Fibroblast of the aortic adventitia (primary cell): ENCODE measurements around the gene PCCA. TPM values are rescaled to one million over a fixed set of nuclear protein-coding genes. Genes with fewer than 3 reads are reported as not detected.
"Not testable (repeated sequence)": the region's sequence is repeated elsewhere in the genome, so short reads cannot be mapped to it uniquely, and the experiment has no call there.

Experiments used
- DNase-seq: peaks from one replicate; pipeline ENCODE4 v3.0.0-alpha.2; 2010; ENCODE audit warnings: low read depth
- H3K4me3 ChIP-seq: 2 replicates; pipeline ENCODE4 v1.5.1; 2011; ENCODE audit warnings: low read depth, mild to moderate bottlenecking, control low read depth, low read length, moderate library complexity
- CTCF ChIP-seq: IDR thresholded peaks from 2 replicates; pipeline ENCODE4 v1.5.1; 2011; ENCODE audit warnings: mild to moderate bottlenecking, low read length, control low read depth, inconsistent platforms; ENCODE audit not compliant: insufficient read depth
- total RNA-seq: library from RNA; depleted of rRNA; stranded (reverse); fragments of >200 nt; gene quantifications from 2 replicates; pipeline ENCODE4 v1.2.3, GENCODE V29; 2012; ENCODE audit warnings: low replicate concordance

The PCCA gene
- total RNA-seq, 1 donor = 23.8 TPM

GRCh38 chr13:100149389-100149788 lies 60.5 kb downstream of the PCCA start:
- DNase-seq = peak; percentile 60
- no peak for TF ChIP-seq CTCF
- H3K4me3 ChIP-seq = no peak overlapping the region

GRCh38 chr13:100150711-100151110 lies 61.8 kb downstream of the PCCA start:
- H3K4me3 ChIP-seq, DNase-seq: not testable (repeated sequence)

- DNase-seq = no peak
- H3K4me3 ChIP-seq = no peak overlapping the region
- TF ChIP-seq CTCF = no peak
Observed at GRCh38 chr13:100154842-100155416, 66.0 kb downstream of the PCCA start.

- TF ChIP-seq CTCF = no peak
- peak; percentile 31 for DNase-seq
Observed at GRCh38 chr13:100156788-100157187, 67.9 kb downstream of the PCCA start.

DNA sequence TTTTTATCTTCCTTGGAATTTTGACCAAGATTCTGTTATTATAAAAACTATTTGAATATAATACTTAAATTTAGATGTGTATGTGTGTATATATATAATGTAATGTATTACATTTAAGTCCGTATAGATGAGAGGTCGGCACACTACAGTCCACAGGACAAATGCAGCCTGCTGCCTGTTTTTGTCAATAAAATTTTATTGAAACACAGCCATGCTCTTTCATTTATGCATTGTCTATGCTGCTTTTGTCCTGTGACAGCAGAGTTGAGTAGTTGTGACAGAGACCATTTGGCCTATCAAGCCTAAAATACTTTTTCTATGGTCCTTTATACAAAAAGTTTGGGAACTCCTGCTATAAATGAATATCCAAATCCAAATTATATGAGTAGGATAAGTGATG lies 69.7 kb downstream of the PCCA start:
- no peak for TF ChIP-seq CTCF
- no peak for DNase-seq
- H3K4me3 ChIP-seq = no peak overlapping the region

More at GRCh38 chr13:100156788-100157187, 67.9 kb downstream of the PCCA start:
- H3K4me3 ChIP-seq = no peak overlapping the region

DNA sequence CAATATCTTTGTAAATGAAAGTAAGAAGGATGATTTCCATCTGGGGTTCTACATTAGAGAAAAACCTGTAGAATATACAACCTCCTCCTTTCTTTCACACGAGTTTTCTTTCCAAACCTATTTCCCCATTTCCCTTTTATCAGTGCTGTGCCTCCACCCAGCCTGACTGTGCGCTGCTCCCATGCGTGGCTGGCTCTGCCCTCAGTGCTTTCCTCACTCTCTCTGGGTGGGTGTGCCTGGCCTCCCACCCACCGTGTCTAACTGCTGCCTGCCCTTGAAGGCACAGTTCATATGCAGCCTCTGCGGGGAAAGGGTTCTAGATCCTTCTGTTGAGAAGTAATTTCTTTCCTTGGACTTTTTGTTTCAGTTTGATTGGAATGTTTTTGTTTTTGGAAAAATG lies 70.7 kb downstream of the PCCA start:
- TF ChIP-seq CTCF = no peak
- DNase-seq = no peak
- H3K4me3 ChIP-seq = no peak overlapping the region

DNA sequence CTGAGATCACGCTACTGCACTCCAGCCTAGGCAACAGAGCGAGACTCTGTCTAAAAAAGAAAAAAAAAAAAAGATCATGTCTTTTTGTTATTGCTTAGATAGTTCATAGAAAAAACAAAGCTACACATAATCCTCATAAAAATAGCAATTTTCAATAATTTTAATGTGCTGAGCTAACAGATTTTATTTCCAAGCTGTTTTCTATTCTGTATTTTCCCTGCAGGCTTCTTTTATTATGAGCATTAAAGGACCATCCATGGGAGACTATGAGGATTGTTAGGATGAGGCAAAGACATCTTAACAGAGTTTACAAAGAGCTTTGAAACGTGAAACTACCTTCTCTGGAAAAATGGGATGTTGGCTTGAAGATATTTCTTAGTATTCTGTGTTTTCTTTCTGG lies 71.6 kb downstream of the PCCA start:
- H3K4me3 ChIP-seq = no peak overlapping the region
- no peak for TF ChIP-seq CTCF
- DNase-seq = no peak
